OCI-LY1 (cell line): ENCODE measurements around the gene ABCA13.

Experiments
- EZH2 ChIP-seq: fragments of 200-600 bp; sonication (generic), shearing (Covaris generic); IDR thresholded peaks from 2 replicates; pipeline ENCODE4 v1.8.0; 2017; ENCODE audit warnings: borderline replicate concordance, mixed run types, mild to moderate bottlenecking, antibody characterized with exemption, low read length, moderate library complexity, mixed read lengths
- TF ChIP-seq, protein P1 (sequence below): fragments of 200-600 bp; sonication (generic), shearing (Covaris generic); IDR thresholded peaks from 2 replicates; pipeline ENCODE4 v1.5.1; 2017; ENCODE audit warnings: mild to moderate bottlenecking, antibody characterized with exemption, low read length, moderate library complexity, mixed read lengths

DNA sequence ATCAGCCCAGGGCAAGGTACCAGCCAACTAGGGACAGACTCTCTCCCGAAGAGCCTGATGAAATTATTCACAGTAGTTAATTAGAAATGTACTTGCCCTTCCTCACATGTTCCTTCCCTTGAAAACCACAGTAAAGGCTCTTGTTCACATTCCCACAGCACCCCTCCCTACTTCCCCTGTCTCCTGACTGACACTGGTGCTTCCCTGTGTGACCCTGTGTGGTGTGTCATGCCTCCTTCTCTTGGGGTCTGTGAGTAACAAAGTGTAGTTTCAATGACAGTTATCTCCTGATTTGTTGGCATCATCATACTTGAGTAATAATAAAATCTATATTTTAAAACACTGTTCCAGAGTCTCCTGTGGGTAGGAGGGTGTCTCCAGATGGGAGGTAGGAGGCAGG, 209.7 kb downstream of the ABCA13 start:
- TF ChIP-seq EZH2: no peak
- TF ChIP-seq, protein P1, sequence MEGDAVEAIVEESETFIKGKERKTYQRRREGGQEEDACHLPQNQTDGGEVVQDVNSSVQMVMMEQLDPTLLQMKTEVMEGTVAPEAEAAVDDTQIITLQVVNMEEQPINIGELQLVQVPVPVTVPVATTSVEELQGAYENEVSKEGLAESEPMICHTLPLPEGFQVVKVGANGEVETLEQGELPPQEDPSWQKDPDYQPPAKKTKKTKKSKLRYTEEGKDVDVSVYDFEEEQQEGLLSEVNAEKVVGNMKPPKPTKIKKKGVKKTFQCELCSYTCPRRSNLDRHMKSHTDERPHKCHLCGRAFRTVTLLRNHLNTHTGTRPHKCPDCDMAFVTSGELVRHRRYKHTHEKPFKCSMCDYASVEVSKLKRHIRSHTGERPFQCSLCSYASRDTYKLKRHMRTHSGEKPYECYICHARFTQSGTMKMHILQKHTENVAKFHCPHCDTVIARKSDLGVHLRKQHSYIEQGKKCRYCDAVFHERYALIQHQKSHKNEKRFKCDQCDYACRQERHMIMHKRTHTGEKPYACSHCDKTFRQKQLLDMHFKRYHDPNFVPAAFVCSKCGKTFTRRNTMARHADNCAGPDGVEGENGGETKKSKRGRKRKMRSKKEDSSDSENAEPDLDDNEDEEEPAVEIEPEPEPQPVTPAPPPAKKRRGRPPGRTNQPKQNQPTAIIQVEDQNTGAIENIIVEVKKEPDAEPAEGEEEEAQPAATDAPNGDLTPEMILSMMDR: no peak
